ENCODE data around the gene RELT.
A peak's percentile ranks its signal among the peaks of the same experiment; 100 is the strongest.

RELT gene

GRCh38 chr11:73401217-73401923 lies 25.2 kb downstream of the RELT start:
- CTCF ChIA-PET: interaction anchor here (0.6 to 1.1 kb wide), 5 partner anchors 8 to 470 kb away, joined by 3 to 6 read pairs (median 3); no protein-coding TSS in a partner anchor
- peak overlapping the region; percentile 27; the same call in 1 of the 2 replicates for H3K27ac ChIP-seq
- DNase-seq (ENCODE audit: low spot score): no peak
- no peak for TF ChIP-seq CTCF (conservative IDR thresholded peaks at IDR 0.05; ENCODE audit: low read depth)
- POLR2A ChIA-PET (ENCODE audit: low non-redundant PET): no interaction called here

- ChIA-PET POLR2A (ENCODE audit: low non-redundant PET) (no interaction called here), CTCF (interaction anchor here (0.6 to 3.0 kb wide), 4 partner anchors 9 to 259 kb away, joined by 3 to 19 read pairs (median 3); no protein-coding TSS in a partner anchor)
- DNase-seq (ENCODE audit: low spot score): no peak
- peak overlapping the region; percentile 27; the same call in 1 of the 2 replicates for H3K27ac ChIP-seq
- TF ChIP-seq CTCF (conservative IDR thresholded peaks at IDR 0.05; ENCODE audit: low read depth): no peak
These were observed 26.0 kb downstream of the RELT start for GRCh38 chr11:73401924-73402833.

- DNase-seq (ENCODE audit: low spot score): no peak
- CTCF ChIA-PET: interaction anchor here (0.6 to 3.0 kb wide), 4 partner anchors 105 to 391 kb away, joined by 3 to 19 read pairs (median 4); no protein-coding TSS in a partner anchor
- POLR2A ChIA-PET (ENCODE audit: low non-redundant PET): no interaction called here
These were observed 26.6 kb downstream of the RELT start for GRCh38 chr11:73402834-73403185.

GRCh38 chr11:73403541-73403940 lies 27.3 kb downstream of the RELT start:
- TF ChIP-seq CTCF (conservative IDR thresholded peaks at IDR 0.05; ENCODE audit: low read depth): no peak
- no peak for DNase-seq (ENCODE audit: low spot score)
- ChIA-PET CTCF (interaction anchor here (0.6 to 3.0 kb wide), 4 partner anchors 106 to 267 kb away, joined by 3 to 19 read pairs (median 4); no protein-coding TSS in a partner anchor), POLR2A (ENCODE audit: low non-redundant PET) (no interaction called here)
- peak overlapping the region; percentile 8; the same call in 1 of the 2 replicates for H3K27ac ChIP-seq

More at GRCh38 chr11:73402834-73403185, 26.6 kb downstream of the RELT start:
- H3K27ac ChIP-seq: no peak overlapping the region
- no peak for TF ChIP-seq CTCF (conservative IDR thresholded peaks at IDR 0.05; ENCODE audit: low read depth)

GRCh38 chr11:73404048-73404447 lies 27.8 kb downstream of the RELT start:
- ChIA-PET CTCF (interaction anchor here (0.6 to 3.0 kb wide), 2 partner anchors 257 to 267 kb away, joined by 4 to 19 read pairs; no protein-coding TSS in a partner anchor), POLR2A (ENCODE audit: low non-redundant PET) (no interaction called here)
- no peak overlapping the region for H3K27ac ChIP-seq
- TF ChIP-seq CTCF (conservative IDR thresholded peaks at IDR 0.05; ENCODE audit: low read depth): peak; percentile 23
- DNase-seq (ENCODE audit: low spot score): peak; percentile 45

GRCh38 chr11:73404506-73405145 lies 28.4 kb downstream of the RELT start:
- no peak for TF ChIP-seq CTCF (conservative IDR thresholded peaks at IDR 0.05; ENCODE audit: low read depth)
- H3K27ac ChIP-seq: no peak overlapping the region
- ChIA-PET POLR2A (ENCODE audit: low non-redundant PET) (no interaction called here), CTCF (interaction anchor here (3.0 kb wide), 1 partner anchor 257 kb away, joined by 19 read pairs; no protein-coding TSS in a partner anchor)
- DNase-seq (ENCODE audit: low spot score): no peak
